K562 (cell line): ENCODE results near the gene ARL10. TPM values are rescaled to one million over a fixed set of nuclear protein-coding genes. Genes with fewer than 3 reads are reported as not detected.

ENCODE experiments used
- KDM1A ChIP-seq, 2 experiments: fragments of 450-650 bp; IDR thresholded peaks; 2 replicates each; pipeline ENCODE4 v1.6.1; 2016; ENCODE audit warnings: mild to moderate bottlenecking in 2 of 2
- KLF16 ChIP-seq: IDR thresholded peaks from 2 replicates; pipeline ENCODE4 v1.6.1; 2016; ENCODE audit warnings: antibody characterized with exemption
- MCM7 ChIP-seq, 2 experiments: fragments of 450-650 bp; IDR thresholded peaks; 2 replicates each; pipeline ENCODE4 v1.6.1; 2016 to 2018
- PTBP1 ChIP-seq: fragments of 200-400 bp; formaldehyde crosslinking; IDR thresholded peaks from 2 replicates; pipeline ENCODE4 v1.6.1; 2017; ENCODE audit warnings: low read depth, low read length
- RFX1 ChIP-seq: fragments of 450-650 bp; IDR thresholded peaks from 2 replicates; pipeline ENCODE4 v1.6.1; 2016; ENCODE audit warnings: mild to moderate bottlenecking, moderate library complexity
- SMAD3 ChIP-seq: fragments of 450-650 bp; formaldehyde crosslinking; conservative IDR thresholded peaks from 2 replicates; pipeline ENCODE4 v1.4.0; 2020; ENCODE audit warnings: mild to moderate bottlenecking
- SRSF9 ChIP-seq: fragments of 200-400 bp; formaldehyde crosslinking; IDR thresholded peaks from 2 replicates; pipeline ENCODE4 v1.6.1; 2017; ENCODE audit warnings: low read depth, low read length, borderline replicate concordance
- TAF1 ChIP-seq: IDR thresholded peaks from 2 replicates; pipeline ENCODE4 v1.6.1; 2011; ENCODE audit warnings: mild to moderate bottlenecking, low read length, moderate library complexity; ENCODE audit not compliant: insufficient read depth, control insufficient read depth, severe bottlenecking; ENCODE audit errors: extremely low read depth
- ZFX ChIP-seq: sonication (generic); formaldehyde crosslinking; IDR thresholded peaks from 2 replicates; pipeline ENCODE4 v1.8.0; 2022; ENCODE audit warnings: mild to moderate bottlenecking, missing genetic modification reagents, moderate library complexity
- ZNF766 ChIP-seq: fragments of 200-800 bp; sonication (Bioruptor generic); conservative IDR thresholded peaks from 2 replicates; pipeline ENCODE4 v1.6.1; 2016; ENCODE audit warnings: missing genetic modification characterization, missing compliant biosample characterization
- polyA plus RNA-seq, 8 experiments: library from polyadenylated mRNA; depleted of rRNA in 4 of 8; stranded (reverse) in 5 of 8; unstranded in 3 of 8; fragments of >200 nt; fragmentation: Nextera tagmentation in 2 of 8; fragmentation: Illumina TruSeq in 1 of 8; extraction: Ambion mirVana in 2 of 8; extraction: Trizol in 1 of 8; gene quantifications; 2 replicates each; pipeline versions ENCODE4 v1.2.1 to v1.2.3, GENCODE V29; 2011 to 2014; ENCODE audit warnings: inconsistent platforms in 1 of 8, missing spikeins in 1 of 8
- total RNA-seq, 7 experiments: library from RNA; depleted of rRNA in 6 of 7; stranded (reverse); fragments of >200 nt in 6 of 7; fragmentation: Illumina TruSeq in 2 of 7; extraction: Trizol in 2 of 7; gene quantifications; 2 replicates each; pipeline versions ENCODE4 v1.2.1 to v1.2.3, GENCODE V29; 2011 to 2021; ENCODE audit warnings: low replicate concordance in 1 of 7
- TF ChIP-seq, protein P1 (sequence below): fragments of 450-650 bp; IDR thresholded peaks from 2 replicates; pipeline ENCODE4 v1.7.1; 2018; ENCODE audit warnings: mild to moderate bottlenecking, low read depth; ENCODE audit not compliant: partially characterized antibody
- TF ChIP-seq, protein P2 (sequence below): fragments of 250-450 bp; sonication (Bioruptor Pico); IDR thresholded peaks from 2 replicates; pipeline ENCODE4 v1.8.0; 2022; ENCODE audit warnings: inconsistent platforms
- TF ChIP-seq, protein P3 (sequence below): IDR thresholded peaks from 2 replicates; pipeline ENCODE4 v1.6.1; 2012; ENCODE audit warnings: low read depth, low read length, improper control_type of control experiment, borderline replicate concordance
- TF ChIP-seq, protein P4 (sequence below), 3 experiments: fragments of 200-800 bp in 1 of 3; fragments of 250-450 bp in 1 of 3; fragments of 450-650 bp in 1 of 3; sonication (Bioruptor Pico) in 1 of 3; sonication (Bioruptor generic) in 1 of 3; formaldehyde crosslinking in 1 of 3; IDR thresholded peaks; 2 replicates each; pipeline versions ENCODE4 v1.6.1 to v1.8.0; 2016 to 2022; ENCODE audit warnings: mild to moderate bottlenecking in 2 of 3, missing genetic modification characterization in 2 of 3, missing compliant biosample characterization in 1 of 3, moderate library complexity in 1 of 3
- TF ChIP-seq, protein P5 (sequence below): fragments of 250-450 bp; sonication (Bioruptor Pico); IDR thresholded peaks from 2 replicates; pipeline ENCODE4 v1.5.0; 2021

Gene ARL10
- total and polyA plus RNA-seq, 9 of the 15 experiments (the other 6 are each of a cell fraction or from before 2014, with no cell fraction given), result under 0.01 to 0.40 (median 0.34) TPM; not detected in 3

DNA sequence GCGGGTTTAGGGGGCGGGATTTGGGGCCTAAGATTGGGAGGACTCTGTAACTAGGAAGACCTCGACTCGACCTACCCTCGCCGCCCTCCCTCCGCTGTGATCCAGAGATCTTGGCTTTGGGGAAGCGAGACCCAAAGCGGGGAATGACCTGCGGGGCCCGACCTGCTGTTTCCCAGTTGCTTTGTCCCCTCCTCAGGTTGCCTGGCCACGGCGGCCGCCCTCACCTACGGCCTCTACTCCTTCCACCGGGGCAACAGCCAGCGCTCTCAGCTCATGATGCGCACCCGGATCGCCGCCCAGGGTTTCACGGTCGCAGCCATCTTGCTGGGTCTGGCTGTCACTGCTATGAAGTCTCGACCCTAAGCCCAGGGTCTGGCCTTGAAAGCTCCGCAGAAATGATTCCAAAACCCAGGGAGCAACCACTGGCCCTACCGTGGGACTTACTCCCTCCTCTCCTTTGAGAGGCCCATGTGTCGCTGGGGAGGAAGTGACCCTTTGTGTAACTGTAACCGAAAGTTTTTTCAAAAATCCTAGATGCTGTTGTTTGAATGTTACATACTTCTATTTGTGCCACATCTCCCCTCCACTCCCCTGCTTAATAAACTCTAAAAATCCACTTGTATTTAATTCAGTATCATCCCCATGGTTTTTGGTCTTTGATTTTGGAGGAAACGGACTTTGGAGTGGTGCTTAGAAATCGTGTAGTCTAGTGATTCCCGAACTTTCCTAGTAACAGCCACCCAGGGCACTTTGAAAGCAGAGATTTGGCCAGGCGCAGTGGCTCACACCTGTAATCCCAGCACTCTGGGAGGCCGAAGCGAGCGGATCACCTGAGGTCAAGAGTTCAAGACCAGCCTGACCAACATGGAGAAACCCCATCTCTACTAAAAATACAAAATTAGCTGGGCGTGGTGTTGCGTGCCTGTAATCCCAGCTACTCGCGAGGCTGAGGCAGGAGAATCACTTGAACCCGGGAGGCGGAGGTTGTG lies 24.1 kb downstream of the ARL10 start (continued):
- TF ChIP-seq, protein P1, sequence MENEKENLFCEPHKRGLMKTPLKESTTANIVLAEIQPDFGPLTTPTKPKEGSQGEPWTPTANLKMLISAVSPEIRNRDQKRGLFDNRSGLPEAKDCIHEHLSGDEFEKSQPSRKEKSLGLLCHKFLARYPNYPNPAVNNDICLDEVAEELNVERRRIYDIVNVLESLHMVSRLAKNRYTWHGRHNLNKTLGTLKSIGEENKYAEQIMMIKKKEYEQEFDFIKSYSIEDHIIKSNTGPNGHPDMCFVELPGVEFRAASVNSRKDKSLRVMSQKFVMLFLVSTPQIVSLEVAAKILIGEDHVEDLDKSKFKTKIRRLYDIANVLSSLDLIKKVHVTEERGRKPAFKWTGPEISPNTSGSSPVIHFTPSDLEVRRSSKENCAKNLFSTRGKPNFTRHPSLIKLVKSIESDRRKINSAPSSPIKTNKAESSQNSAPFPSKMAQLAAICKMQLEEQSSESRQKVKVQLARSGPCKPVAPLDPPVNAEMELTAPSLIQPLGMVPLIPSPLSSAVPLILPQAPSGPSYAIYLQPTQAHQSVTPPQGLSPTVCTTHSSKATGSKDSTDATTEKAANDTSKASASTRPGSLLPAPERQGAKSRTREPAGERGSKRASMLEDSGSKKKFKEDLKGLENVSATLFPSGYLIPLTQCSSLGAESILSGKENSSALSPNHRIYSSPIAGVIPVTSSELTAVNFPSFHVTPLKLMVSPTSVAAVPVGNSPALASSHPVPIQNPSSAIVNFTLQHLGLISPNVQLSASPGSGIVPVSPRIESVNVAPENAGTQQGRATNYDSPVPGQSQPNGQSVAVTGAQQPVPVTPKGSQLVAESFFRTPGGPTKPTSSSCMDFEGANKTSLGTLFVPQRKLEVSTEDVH, result no peak
- TF ChIP-seq ZFX (CRISPR knock-in tag), result peak; percentile 72
- TF ChIP-seq, protein P2, sequence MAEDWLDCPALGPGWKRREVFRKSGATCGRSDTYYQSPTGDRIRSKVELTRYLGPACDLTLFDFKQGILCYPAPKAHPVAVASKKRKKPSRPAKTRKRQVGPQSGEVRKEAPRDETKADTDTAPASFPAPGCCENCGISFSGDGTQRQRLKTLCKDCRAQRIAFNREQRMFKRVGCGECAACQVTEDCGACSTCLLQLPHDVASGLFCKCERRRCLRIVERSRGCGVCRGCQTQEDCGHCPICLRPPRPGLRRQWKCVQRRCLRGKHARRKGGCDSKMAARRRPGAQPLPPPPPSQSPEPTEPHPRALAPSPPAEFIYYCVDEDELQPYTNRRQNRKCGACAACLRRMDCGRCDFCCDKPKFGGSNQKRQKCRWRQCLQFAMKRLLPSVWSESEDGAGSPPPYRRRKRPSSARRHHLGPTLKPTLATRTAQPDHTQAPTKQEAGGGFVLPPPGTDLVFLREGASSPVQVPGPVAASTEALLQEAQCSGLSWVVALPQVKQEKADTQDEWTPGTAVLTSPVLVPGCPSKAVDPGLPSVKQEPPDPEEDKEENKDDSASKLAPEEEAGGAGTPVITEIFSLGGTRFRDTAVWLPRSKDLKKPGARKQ (CRISPR knock-in tag), result no peak
- TF ChIP-seq, protein P3, sequence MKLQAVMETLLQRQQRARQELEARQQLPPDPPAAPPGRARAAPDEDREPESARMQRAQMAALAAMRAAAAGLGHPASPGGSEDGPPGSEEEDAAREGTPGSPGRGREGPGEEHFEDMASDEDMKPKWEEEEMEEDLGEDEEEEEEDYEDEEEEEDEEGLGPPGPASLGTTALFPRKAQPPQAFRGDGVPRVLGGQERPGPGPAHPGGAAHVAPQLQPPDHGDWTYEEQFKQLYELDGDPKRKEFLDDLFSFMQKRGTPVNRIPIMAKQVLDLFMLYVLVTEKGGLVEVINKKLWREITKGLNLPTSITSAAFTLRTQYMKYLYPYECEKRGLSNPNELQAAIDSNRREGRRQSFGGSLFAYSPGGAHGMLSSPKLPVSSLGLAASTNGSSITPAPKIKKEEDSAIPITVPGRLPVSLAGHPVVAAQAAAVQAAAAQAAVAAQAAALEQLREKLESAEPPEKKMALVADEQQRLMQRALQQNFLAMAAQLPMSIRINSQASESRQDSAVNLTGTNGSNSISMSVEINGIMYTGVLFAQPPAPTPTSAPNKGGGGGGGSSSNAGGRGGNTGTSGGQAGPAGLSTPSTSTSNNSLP, result no peak
- TF ChIP-seq RFX1, result peak; percentile 35; the same call in 1 of the 2 replicates
- TF ChIP-seq ZNF766 (CRISPR knock-in tag), result peak; percentile 14
- TF ChIP-seq, protein P4, sequence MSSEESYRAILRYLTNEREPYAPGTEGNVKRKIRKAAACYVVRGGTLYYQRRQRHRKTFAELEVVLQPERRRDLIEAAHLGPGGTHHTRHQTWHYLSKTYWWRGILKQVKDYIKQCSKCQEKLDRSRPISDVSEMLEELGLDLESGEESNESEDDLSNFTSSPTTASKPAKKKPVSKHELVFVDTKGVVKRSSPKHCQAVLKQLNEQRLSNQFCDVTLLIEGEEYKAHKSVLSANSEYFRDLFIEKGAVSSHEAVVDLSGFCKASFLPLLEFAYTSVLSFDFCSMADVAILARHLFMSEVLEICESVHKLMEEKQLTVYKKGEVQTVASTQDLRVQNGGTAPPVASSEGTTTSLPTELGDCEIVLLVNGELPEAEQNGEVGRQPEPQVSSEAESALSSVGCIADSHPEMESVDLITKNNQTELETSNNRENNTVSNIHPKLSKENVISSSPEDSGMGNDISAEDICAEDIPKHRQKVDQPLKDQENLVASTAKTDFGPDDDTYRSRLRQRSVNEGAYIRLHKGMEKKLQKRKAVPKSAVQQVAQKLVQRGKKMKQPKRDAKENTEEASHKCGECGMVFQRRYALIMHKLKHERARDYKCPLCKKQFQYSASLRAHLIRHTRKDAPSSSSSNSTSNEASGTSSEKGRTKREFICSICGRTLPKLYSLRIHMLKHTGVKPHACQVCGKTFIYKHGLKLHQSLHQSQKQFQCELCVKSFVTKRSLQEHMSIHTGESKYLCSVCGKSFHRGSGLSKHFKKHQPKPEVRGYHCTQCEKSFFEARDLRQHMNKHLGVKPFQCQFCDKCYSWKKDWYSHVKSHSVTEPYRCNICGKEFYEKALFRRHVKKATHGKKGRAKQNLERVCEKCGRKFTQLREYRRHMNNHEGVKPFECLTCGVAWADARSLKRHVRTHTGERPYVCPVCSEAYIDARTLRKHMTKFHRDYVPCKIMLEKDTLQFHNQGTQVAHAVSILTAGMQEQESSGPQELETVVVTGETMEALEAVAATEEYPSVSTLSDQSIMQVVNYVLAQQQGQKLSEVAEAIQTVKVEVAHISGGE (CRISPR knock-in tag; IDR thresholded peaks at IDR 0.05), result peak in 1 of 3 experiments; percentile 97; a peak in 2 of 6 replicates
- TF ChIP-seq SRSF9, result no peak
- TF ChIP-seq KLF16, result no peak
- no peak for TF ChIP-seq KDM1A (IDR thresholded peaks at IDR 0.05)
- TF ChIP-seq, protein P5, sequence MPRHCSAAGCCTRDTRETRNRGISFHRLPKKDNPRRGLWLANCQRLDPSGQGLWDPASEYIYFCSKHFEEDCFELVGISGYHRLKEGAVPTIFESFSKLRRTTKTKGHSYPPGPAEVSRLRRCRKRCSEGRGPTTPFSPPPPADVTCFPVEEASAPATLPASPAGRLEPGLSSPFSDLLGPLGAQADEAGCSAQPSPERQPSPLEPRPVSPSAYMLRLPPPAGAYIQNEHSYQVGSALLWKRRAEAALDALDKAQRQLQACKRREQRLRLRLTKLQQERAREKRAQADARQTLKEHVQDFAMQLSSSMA (CRISPR knock-in tag), result no peak
- no peak for TF ChIP-seq PTBP1
- peak; percentile 83 for TF ChIP-seq TAF1
- no peak for TF ChIP-seq MCM7 (IDR thresholded peaks at IDR 0.05)
- no peak for TF ChIP-seq SMAD3
